Vagina (tissue), 2 donors: ENCODE results near the gene YARS1.

Source experiments
- CTCF ChIP-seq, 3 experiments: fragments of 450-650 bp in 2 of 3; fragments of 200-600 bp in 1 of 3; sonication (generic) in 1 of 3; IDR thresholded peaks; one replicate each; pipeline ENCODE4 v1.5.1; 2017 to 2019; ENCODE audit warnings: antibody characterized with exemption in 3 of 3, mild to moderate bottlenecking in 2 of 3, moderate library complexity in 2 of 3
- POLR2A ChIP-seq, 2 donors: fragments of 450-650 bp; IDR thresholded peaks; one replicate each; pipeline ENCODE4 v1.6.1; 2017; ENCODE audit warnings: antibody characterized with exemption in 2 of 2, mild to moderate bottlenecking in 2 of 2, moderate library complexity in 2 of 2

- TF ChIP-seq CTCF (IDR thresholded peaks at IDR 0.05): peak in 1 of 3 experiments; percentile 7
- TF ChIP-seq POLR2A (IDR thresholded peaks at IDR 0.05): peak in 1 of 2 donors; percentile 59
Observed at GRCh38 chr1:32817159-32817814, at the start of gene YARS1, which contains the start of gene S100PBP.
